Left lung (tissue), 10 donors: ENCODE data around the gene HHAT. TPM values are rescaled to one million over a fixed set of nuclear protein-coding genes. Genes with fewer than 3 reads are reported as not detected.

Experiments used
- ATAC-seq: fragments of 200-7000 bp; cut with Tn5 transposase; one replicate; pipeline ENCODE4 v1.9.1; 2020; ENCODE audit warnings: moderate library complexity
- DNase-seq, 4 donors: peaks; one replicate each; pipeline ENCODE4 v3.0.0-alpha.2; 2013 to 2020
- H3K27ac ChIP-seq, 2 donors: fragments of 200-600 bp; sonication (generic) in 1 of 2; one replicate each; pipeline versions ENCODE4 v1.5.0 to v1.8.0; 2020 to 2021
- H3K27me3 ChIP-seq, 2 donors: fragments of 200-600 bp; sonication (generic) in 1 of 2; one replicate each; pipeline versions ENCODE4 v1.5.0 to v1.8.0; 2020 to 2021
- H3K36me3 ChIP-seq, 2 donors: fragments of 200-600 bp; sonication (generic) in 1 of 2; one replicate each; pipeline versions ENCODE4 v1.5.0 to v1.8.0; 2020 to 2021
- H3K4me1 ChIP-seq, 2 donors: fragments of 200-600 bp; one replicate each; pipeline ENCODE4 v1.8.0; 2021
- H3K4me3 ChIP-seq, 2 donors: fragments of 200-600 bp; sonication (generic) in 1 of 2; one replicate each; pipeline versions ENCODE4 v1.5.0 to v1.8.0; 2020 to 2021; ENCODE audit warnings: mild to moderate bottlenecking in 1 of 2
- H3K9me3 ChIP-seq, 2 donors: fragments of 200-600 bp; sonication (generic) in 1 of 2; one replicate each; pipeline versions ENCODE4 v1.5.0 to v1.8.0; 2020 to 2021
- intact Hi-C, 2 donors: fragments of 100-400 bp; cut with DNase I; formaldehyde crosslinking; loops; one replicate each; pipeline versions ENCODE4 v1.11.2 to v1.14.2; 2022
- polyA plus RNA-seq, 6 donors: library from polyadenylated mRNA; unstranded; fragments of 120-200 nt; gene quantifications; one replicate each; pipeline ENCODE4 v1.2.1, GENCODE V29; 2013; ENCODE audit not compliant: insufficient read length in 6 of 6
- total RNA-seq, 2 donors: library from RNA; stranded (reverse); fragmentation: NEBNext Ultra II Directional; extraction: Animal tissue kit (Norgen Biotek cat#: 25700); gene quantifications; one replicate each; pipeline ENCODE4 v1.2.1, GENCODE V29; 2021
- TF ChIP-seq, protein P1 (sequence below), 2 donors: fragments of 200-600 bp; sonication (generic) in 1 of 2; IDR thresholded peaks; one replicate each; pipeline versions ENCODE4 v1.5.0 to v1.8.0; 2021; ENCODE audit warnings: antibody characterized with exemption in 2 of 2
- donor health status: DM: no; HTN: yes; CAD: no.
- donor health status: DM: no; HTN: no; CAD: no.

Gene HHAT
- total and polyA plus RNA-seq, 8 donors = 3.4 to 12.3 (median 10.8) TPM

DNA sequence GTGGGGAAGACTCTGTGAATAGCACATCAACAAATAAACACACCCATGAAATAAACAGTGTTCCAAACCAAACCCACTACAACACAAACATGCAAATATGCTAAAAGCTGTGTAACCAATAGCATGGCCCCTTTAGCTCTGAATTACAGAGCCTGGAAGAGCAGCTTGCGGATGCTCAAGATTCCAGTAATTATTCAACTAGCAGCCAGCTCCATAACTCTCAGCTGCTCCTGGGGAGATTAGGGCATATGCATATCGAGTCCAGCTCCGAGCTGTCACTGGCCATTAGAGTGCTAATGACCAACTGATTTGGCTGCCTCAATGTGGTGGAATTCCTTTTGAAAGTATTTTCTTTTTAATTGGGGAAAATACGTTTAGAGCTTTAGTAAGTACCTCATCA lies 207.1 kb downstream of the HHAT start:
- Histone ChIP-seq H3K27me3 (no peaks in the 10 kb centered on the region), H3K4me3 (no peak overlapping the region), H3K4me1 (no peaks in the 10 kb centered on the region), H3K27ac (no peak overlapping the region), H3K9me3 (no peaks in the 10 kb centered on the region), H3K36me3 (no peaks in the 10 kb centered on the region)
- ATAC-seq (no peak), DNase-seq (no peak)
- TF ChIP-seq, protein P1, sequence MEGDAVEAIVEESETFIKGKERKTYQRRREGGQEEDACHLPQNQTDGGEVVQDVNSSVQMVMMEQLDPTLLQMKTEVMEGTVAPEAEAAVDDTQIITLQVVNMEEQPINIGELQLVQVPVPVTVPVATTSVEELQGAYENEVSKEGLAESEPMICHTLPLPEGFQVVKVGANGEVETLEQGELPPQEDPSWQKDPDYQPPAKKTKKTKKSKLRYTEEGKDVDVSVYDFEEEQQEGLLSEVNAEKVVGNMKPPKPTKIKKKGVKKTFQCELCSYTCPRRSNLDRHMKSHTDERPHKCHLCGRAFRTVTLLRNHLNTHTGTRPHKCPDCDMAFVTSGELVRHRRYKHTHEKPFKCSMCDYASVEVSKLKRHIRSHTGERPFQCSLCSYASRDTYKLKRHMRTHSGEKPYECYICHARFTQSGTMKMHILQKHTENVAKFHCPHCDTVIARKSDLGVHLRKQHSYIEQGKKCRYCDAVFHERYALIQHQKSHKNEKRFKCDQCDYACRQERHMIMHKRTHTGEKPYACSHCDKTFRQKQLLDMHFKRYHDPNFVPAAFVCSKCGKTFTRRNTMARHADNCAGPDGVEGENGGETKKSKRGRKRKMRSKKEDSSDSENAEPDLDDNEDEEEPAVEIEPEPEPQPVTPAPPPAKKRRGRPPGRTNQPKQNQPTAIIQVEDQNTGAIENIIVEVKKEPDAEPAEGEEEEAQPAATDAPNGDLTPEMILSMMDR (IDR thresholded peaks at IDR 0.05) = no peak
- intact Hi-C loops = no loop called here

GRCh38 chr1:210536254-210536961 lies 207.7 kb downstream of the HHAT start:
- H3K4me1 ChIP-seq = no peaks in the 10 kb centered on the region
- no peak for ATAC-seq
- TF ChIP-seq, protein P1 (IDR thresholded peaks at IDR 0.05) = no peak
- DNase-seq = no peak
- H3K36me3 ChIP-seq = no peaks in the 10 kb centered on the region
- H3K27me3 ChIP-seq = no peaks in the 10 kb centered on the region
- intact Hi-C loops = no loop called here
- no peak overlapping the region for H3K27ac ChIP-seq
- no peaks in the 10 kb centered on the region for H3K9me3 ChIP-seq
- H3K4me3 ChIP-seq = no peak overlapping the region

DNA sequence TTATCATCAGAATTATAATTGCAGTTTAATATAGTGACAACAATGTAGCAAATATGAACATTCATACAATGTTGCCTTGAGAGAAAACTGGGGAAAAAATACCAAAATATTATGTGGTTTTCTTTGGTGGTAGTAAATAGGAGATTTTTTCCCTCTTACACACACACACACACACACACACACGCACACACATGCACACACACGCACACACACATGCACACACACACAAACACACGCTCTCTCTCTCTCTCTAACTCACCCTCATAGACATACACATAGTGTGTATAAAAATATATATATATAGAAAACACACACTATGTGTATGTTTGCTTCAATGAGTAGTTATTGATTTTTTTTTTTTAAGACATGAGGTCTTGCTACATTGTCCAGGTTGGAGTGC lies 211.6 kb downstream of the HHAT start:
- ATAC-seq = no peak
- Histone ChIP-seq H3K9me3 (no peaks in the 10 kb centered on the region), H3K4me3 (no peak overlapping the region), H3K36me3 (no peaks in the 10 kb centered on the region), H3K27me3 (no peaks in the 10 kb centered on the region), H3K4me1 (no peaks in the 10 kb centered on the region), H3K27ac (no peak overlapping the region)
- TF ChIP-seq, protein P1 (IDR thresholded peaks at IDR 0.05) = no peak
- intact Hi-C loops = no loop called here
- no peak for DNase-seq

DNA sequence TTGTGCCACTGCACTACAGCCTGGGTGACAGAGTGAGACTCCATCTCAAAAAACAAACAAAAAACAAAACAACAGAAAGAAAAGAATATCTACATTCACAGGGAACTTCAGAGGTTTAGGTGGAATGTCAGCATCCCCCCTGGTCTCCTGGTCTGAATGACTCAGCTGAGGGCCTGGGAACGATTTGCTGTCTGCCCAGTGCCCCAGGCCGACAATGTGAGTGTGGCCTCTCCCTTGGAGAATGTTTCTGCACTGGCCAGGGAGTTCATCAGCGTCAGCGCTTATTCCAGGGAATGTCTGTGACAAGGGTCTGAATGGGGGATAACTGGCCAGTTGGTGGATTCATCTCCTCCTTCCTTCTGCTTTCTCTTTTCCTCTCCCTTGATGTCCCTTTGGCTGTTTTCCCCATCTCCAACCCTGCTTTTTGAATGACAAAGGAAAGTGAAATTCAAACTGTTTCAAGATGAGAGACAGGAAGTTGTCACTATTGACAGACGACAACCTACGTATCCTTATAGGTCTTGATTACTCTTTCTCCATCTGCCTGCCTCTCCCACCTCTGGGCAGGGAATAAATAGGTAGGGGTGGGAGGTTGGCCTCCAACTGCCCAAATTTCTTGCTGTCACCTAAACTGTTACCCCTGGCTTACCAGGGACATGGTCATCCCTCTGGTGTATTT lies 213.1 kb downstream of the HHAT start:
- TF ChIP-seq, protein P1 (IDR thresholded peaks at IDR 0.05) = no peak
- no peak for ATAC-seq
- H3K27me3 ChIP-seq = no peaks in the 10 kb centered on the region
- intact Hi-C loops = no loop called here
- no peak overlapping the region for H3K4me3 ChIP-seq
- no peak for DNase-seq
- no peaks in the 10 kb centered on the region for H3K4me1 ChIP-seq
- H3K9me3 ChIP-seq = no peaks in the 10 kb centered on the region
- H3K27ac ChIP-seq = no peak overlapping the region
- H3K36me3 ChIP-seq = no peaks in the 10 kb centered on the region

- TF ChIP-seq, protein P1 (IDR thresholded peaks at IDR 0.05) = no peak
- ATAC-seq = no peak
- intact Hi-C loops = no loop called here
- H3K27me3 ChIP-seq = no peaks in the 10 kb centered on the region
- no peaks in the 10 kb centered on the region for H3K4me1 ChIP-seq
- H3K4me3 ChIP-seq = no peak overlapping the region
- no peaks in the 10 kb centered on the region for H3K36me3 ChIP-seq
- DNase-seq = no peak
- no peak overlapping the region for H3K27ac ChIP-seq
- no peaks in the 10 kb centered on the region for H3K9me3 ChIP-seq
These were observed 223.2 kb downstream of the HHAT start for GRCh38 chr1:210551899-210552298.
